Osteoblast (primary cell): ENCODE results near the gene LHFPL2. TPM values are rescaled to one million over a fixed set of nuclear protein-coding genes. Genes with fewer than 3 reads are reported as not detected.

Experiments used
- DNase-seq: peaks from one replicate; pipeline ENCODE4 v3.0.0; 2011; ENCODE audit warnings: low spot score, mixed read lengths; ENCODE audit not compliant: insufficient read length; ENCODE audit errors: missing footprints
- H2AFZ ChIP-seq: 2 replicates; pipeline ENCODE4 v1.6.0; 2011; ENCODE audit warnings: mild to moderate bottlenecking, low read length
- H3K27ac ChIP-seq: 2 replicates; pipeline ENCODE4 v1.5.1; 2011; ENCODE audit warnings: mild to moderate bottlenecking, low read depth, low read length, moderate library complexity
- H3K27me3 ChIP-seq: 2 replicates; pipeline ENCODE4 v1.6.0; 2012; ENCODE audit warnings: mild to moderate bottlenecking, control low read depth, inconsistent platforms, low read length, moderate library complexity; ENCODE audit not compliant: insufficient read depth
- H3K36me3 ChIP-seq: 2 replicates; pipeline ENCODE4 v1.5.1; 2011; ENCODE audit warnings: mild to moderate bottlenecking, low read length, control low read depth, moderate library complexity; ENCODE audit not compliant: insufficient read depth
- H3K4me1 ChIP-seq: 2 replicates; pipeline ENCODE4 v1.5.1; 2011; ENCODE audit warnings: mild to moderate bottlenecking, low read length, control low read depth, moderate library complexity; ENCODE audit not compliant: insufficient read depth
- H3K4me2 ChIP-seq: 2 replicates; pipeline ENCODE4 v1.6.0; 2011; ENCODE audit warnings: mild to moderate bottlenecking, low read length; ENCODE audit not compliant: insufficient read depth
- H3K4me3 ChIP-seq: fragments of 200-600 bp; sonication (generic); 3 replicates; pipeline ENCODE4 v1.5.1; 2012; ENCODE audit warnings: mild to moderate bottlenecking, low read length, inconsistent platforms; ENCODE audit not compliant: insufficient read depth
- H3K79me2 ChIP-seq: 2 replicates; pipeline ENCODE4 v1.6.0; 2012; ENCODE audit warnings: mild to moderate bottlenecking, low read length, control low read depth, inconsistent platforms; ENCODE audit not compliant: insufficient read depth
- H3K9me3 ChIP-seq: 2 replicates; pipeline ENCODE4 v1.5.1; 2011; ENCODE audit warnings: low read depth, low read length, control low read depth
- H4K20me1 ChIP-seq: 2 replicates; pipeline ENCODE4 v1.6.0; 2012; ENCODE audit warnings: mild to moderate bottlenecking, low read length, control low read depth; ENCODE audit not compliant: insufficient read depth
- total RNA-seq: library from RNA; depleted of rRNA; stranded (reverse); fragments of >200 nt; gene quantifications from 2 replicates; pipeline ENCODE4 v1.2.3, GENCODE V29; 2012
- TF ChIP-seq, protein P1 (sequence below): IDR thresholded peaks from 2 replicates; pipeline ENCODE4 v1.5.1; 2011; ENCODE audit warnings: mild to moderate bottlenecking, low read depth, low read length, moderate library complexity; ENCODE audit errors: extremely low read depth

LHFPL2 gene
- total RNA-seq, 1 donor, result 64.4 TPM

- no peaks in the 10 kb centered on the region for H3K27me3 ChIP-seq
- H3K36me3 ChIP-seq, result peaks cover 9% of the 10 kb centered on the region
- TF ChIP-seq, protein P1, sequence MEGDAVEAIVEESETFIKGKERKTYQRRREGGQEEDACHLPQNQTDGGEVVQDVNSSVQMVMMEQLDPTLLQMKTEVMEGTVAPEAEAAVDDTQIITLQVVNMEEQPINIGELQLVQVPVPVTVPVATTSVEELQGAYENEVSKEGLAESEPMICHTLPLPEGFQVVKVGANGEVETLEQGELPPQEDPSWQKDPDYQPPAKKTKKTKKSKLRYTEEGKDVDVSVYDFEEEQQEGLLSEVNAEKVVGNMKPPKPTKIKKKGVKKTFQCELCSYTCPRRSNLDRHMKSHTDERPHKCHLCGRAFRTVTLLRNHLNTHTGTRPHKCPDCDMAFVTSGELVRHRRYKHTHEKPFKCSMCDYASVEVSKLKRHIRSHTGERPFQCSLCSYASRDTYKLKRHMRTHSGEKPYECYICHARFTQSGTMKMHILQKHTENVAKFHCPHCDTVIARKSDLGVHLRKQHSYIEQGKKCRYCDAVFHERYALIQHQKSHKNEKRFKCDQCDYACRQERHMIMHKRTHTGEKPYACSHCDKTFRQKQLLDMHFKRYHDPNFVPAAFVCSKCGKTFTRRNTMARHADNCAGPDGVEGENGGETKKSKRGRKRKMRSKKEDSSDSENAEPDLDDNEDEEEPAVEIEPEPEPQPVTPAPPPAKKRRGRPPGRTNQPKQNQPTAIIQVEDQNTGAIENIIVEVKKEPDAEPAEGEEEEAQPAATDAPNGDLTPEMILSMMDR, result no peak
- peaks cover 12% of the 10 kb centered on the region for H3K4me1 ChIP-seq
- no peak overlapping the region for H3K4me2 ChIP-seq
- H4K20me1 ChIP-seq, result no peaks in the 10 kb centered on the region
- H3K9me3 ChIP-seq, result no peaks in the 10 kb centered on the region
- no peak overlapping the region for H3K27ac ChIP-seq
- DNase-seq, result no peak
- H3K79me2 ChIP-seq, result peaks cover 37% of the 10 kb centered on the region
- H2AFZ ChIP-seq, result no peak overlapping the region
- no peak overlapping the region for H3K4me3 ChIP-seq
These were observed 85.8 kb downstream of the LHFPL2 start for GRCh38 chr5:78562714-78563330.

- TF ChIP-seq, protein P1, result no peak
- Histone ChIP-seq H2AFZ (no peak overlapping the region), H3K4me1 (peaks cover 3% of the 10 kb centered on the region), H3K79me2 (peaks cover 40% of the 10 kb centered on the region), H3K4me3 (no peak overlapping the region), H3K9me3 (no peaks in the 10 kb centered on the region), H3K4me2 (no peak overlapping the region), H3K36me3 (peaks cover 9% of the 10 kb centered on the region), H4K20me1 (no peaks in the 10 kb centered on the region), H3K27me3 (no peaks in the 10 kb centered on the region), H3K27ac (no peak overlapping the region)
- DNase-seq, result no peak
These were observed 86.6 kb downstream of the LHFPL2 start for GRCh38 chr5:78562001-78562400.

DNA sequence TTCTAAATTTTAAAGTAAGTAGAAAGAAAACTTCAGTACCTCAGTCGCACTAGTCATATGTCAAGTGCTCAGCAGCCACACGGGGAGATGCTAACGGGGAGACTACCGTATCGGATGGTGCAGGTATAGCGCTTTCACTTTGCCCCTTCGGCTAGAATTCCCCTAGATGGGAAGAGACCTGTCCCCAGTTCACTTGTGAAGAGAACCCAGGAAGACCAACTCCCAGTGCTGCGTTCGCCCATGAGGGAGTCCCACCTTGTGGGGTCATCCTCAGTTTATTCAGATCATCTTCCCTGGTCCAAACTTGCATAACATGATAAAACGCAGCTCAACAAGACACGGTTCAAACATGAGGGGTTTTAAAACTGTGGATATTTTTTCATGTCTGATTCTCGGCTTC lies 87.3 kb downstream of the LHFPL2 start:
- Histone ChIP-seq H3K4me2 (no peak overlapping the region), H3K27me3 (no peaks in the 10 kb centered on the region), H2AFZ (no peak overlapping the region), H3K27ac (no peak overlapping the region), H4K20me1 (no peaks in the 10 kb centered on the region), H3K79me2 (peaks cover 42% of the 10 kb centered on the region), H3K4me3 (no peak overlapping the region), H3K36me3 (peaks cover 9% of the 10 kb centered on the region), H3K4me1 (no peaks in the 10 kb centered on the region), H3K9me3 (no peaks in the 10 kb centered on the region)
- TF ChIP-seq, protein P1, result no peak
- DNase-seq, result no peak

DNA sequence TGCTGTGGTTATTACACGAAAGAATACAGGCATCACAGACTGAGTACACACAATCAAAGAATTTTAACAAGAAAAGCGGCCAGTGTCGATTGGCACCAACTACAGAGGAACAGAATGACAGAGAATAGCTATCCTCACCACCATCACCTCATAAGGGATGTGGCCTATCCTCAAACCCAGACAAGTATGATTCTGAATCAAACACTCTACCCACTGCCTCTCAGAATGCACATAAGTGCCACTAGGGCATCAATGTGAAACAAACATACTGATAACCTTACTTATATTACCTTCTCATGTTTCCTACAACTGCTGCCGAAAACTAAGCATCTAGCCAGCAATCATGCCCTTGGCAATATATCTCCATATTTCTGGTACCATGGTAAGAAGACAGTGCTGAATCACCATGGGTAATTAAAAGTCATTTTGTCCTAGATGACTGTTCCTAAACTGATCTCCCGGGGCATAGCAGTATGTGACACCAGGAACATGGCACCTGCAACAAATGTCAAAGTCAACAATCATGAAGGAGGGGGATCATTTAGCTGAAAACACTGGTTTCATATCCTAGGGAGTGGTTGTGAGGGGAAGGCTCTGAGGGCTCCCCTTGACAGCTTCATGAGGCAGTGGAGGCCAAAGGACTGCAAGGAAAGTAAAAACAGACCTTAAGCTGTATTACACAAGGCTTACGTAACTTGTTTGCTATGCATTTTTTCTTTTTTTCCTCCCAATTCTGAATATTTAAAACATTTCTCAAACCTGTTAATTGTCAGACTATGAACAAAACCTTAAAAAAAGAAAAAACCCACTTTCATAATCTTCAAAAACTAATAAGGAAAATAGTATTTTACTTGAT lies 88.3 kb downstream of the LHFPL2 start:
- Histone ChIP-seq H3K4me3 (no peak overlapping the region), H3K9me3 (no peaks in the 10 kb centered on the region), H2AFZ (no peak overlapping the region), H3K27me3 (no peaks in the 10 kb centered on the region), H3K79me2 (peaks cover 43% of the 10 kb centered on the region), H3K4me1 (no peaks in the 10 kb centered on the region), H3K4me2 (no peak overlapping the region), H3K36me3 (peaks cover 9% of the 10 kb centered on the region), H3K27ac (no peak overlapping the region), H4K20me1 (no peaks in the 10 kb centered on the region)
- TF ChIP-seq, protein P1, result no peak
- no peak for DNase-seq
